GM21367 (cell line): Measurements from ENCODE around the gene TDRD7.

ENCODE experiments used
- ATAC-seq: cut with Tn5 transposase; IDR thresholded peaks from one replicate; pipeline ENCODE4 v1.9.1; 2021; ENCODE audit not compliant: unreplicated experiment

Gene TDRD7

DNA sequence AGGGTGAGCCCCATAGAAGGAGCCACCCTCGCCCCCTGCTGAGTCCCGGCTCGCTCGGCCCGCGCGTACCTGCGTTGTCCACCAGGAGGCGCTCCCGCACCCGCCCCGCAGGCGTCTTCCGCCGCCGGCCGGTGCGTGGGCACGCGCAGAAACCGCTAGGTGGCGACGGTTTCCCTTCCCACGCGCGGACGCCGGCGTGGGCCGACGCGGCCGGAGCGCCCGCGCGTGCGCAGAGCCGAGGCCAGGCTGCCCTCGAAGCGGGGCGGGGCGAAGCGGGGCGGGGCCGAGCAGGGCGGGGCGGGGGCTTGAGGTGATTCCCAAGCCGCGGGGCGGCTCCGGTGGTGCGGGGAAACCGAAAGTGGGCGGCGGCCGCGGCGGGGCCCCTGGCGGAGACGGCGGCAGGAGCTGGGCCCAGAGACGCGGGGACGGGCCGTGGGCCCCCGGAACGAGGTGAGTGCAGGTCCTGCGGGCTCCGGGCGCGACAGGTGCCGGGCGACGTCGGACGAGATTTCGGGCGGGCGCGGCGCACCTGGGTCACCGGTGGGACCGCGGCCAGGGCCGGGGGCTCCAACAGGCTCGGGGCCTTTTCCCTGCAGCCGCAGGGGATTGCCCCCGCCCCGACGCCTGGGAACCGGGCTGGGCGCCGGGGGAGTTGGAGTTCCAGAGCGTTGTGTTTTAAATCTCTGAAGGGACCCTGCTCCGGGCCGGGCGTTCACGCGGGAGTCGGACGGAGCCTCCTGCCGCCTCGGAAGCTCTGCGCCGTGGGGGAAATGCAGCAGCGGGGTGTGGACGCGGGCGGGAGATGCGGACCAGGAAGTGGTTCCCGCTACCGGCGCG is at the start of gene TDRD7:
Gene TDRD7 (plus strand): TSS at position 308 of the 837 bp plus-strand sequence. CDS start 16,370 bp downstream, outside the sequence.
- ATAC-seq: peak; percentile 71

DNA sequence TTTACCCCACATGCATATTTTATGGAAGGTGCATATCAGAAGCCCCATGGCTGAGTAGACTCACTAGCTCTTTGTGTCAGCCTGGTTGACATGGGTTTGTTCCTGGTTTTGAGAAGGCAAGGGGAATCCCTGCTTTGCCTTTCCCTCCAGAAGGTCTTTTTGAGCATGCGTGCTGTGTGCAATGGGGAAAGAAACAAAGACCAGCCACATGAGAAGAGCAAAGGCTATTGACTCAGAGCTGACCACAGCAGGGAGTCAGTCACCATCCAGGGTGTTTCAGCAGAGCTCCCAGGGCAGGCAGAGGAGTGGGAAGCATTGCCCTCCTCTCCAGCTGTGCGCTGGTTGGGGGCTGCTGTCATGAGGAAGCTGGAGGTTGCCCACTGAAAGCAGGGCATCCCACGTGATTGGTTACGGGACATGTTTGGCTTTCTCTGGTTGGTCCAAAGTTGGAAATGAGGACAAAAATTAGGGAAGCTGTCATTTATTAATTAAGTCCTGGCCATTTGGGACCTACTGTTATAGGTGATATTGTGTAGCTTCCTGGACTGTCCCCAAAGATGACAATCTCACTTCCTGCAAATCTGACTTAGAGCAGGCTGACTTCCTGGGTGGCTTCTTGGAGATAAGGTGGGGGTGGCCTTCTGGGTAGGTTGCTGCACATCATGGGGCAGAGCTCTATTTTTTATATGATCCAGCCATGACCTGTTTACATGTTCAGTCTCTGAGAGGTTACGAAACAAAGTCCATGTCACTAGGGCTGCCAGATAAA is 48.9 kb upstream of the TDRD7 start:
- no peak for ATAC-seq

DNA sequence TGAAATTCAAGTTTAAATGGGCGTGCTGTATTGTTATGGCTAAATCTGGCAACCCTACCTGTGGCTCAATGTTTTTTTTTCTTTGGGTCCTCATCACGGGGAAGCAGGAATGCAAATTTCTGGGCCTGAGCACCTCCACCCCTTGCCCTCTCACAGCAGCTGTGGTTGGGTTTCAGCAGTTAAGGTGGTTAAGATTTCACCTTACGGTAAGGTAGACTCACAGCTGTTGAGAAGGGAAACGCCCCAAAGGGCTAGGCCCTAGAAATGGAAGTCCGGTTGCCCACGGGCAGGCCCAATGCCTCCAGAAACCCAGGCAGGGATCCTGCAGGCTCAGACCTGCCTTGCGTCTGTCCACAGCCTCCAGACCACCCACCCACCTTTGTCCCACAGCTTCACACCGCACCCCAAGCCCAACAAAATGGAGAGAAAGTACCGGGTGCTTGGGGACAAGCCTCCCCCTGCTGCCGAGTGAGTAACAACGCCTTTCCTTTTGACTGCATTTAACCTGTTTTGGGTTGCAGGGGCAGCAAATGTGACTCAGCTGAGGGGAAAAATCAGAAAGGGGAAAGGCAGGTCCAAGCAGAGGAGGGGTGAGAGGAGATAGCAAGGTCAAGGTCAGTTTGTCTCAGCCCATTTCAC is 48.1 kb upstream of the TDRD7 start:
- ATAC-seq: no peak

DNA sequence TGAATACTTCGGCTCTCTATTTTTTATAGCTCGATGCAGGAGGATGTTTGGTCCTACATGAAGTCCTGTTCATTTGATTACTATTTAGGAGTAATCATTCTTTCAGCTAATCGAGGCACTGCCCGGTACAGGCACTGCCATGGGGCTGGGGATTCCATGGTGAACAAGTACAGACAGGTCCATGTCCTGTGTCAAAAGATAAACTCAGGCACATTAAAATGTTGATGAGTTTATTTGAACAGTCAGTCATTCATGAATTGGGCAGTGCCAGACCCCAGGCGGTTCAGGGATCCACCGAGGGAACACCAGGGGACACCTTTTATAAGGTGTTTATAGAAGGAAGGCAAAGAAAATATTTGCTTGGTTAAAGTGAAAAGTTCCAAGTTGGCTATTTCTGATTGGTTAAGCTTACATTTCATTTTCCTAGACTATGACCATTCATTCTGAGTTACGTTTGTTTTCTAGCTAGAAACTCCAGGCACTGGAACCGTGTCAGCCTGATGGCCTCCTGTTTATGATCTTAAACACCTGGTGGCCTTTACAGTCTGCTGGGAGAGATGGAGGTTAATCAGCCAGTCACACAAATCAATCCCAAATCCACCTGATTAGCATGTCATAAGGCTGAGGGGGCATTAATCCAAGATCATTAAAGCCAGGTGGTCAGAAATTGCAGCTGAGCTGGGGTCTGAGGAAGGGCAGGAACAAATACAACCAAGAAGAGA is 47.0 kb upstream of the TDRD7 start:
- ATAC-seq: no peak

GRCh38 chr9:97365634-97366033 is 46.3 kb upstream of the TDRD7 start:
- no peak for ATAC-seq

DNA sequence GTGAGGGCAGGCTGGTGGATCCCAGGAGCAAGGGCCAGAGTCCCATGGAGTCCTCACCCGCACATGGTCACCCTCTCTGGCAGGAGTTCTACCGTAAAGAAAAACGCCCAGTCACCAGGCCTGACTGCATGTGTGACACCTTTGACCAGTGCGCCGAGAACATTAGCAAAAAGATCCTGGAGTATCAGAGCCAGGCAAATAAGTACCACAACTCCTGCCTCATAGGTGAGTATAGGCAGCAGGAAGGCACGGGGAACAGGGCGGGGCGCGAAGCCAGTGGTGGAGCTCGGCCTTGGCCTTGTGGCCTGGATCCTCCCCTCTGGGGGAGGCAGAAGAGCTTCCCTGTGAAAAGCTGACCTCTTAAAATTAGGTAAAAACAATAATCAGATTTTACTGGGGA is 45.4 kb upstream of the TDRD7 start:
- ATAC-seq: no peak

DNA sequence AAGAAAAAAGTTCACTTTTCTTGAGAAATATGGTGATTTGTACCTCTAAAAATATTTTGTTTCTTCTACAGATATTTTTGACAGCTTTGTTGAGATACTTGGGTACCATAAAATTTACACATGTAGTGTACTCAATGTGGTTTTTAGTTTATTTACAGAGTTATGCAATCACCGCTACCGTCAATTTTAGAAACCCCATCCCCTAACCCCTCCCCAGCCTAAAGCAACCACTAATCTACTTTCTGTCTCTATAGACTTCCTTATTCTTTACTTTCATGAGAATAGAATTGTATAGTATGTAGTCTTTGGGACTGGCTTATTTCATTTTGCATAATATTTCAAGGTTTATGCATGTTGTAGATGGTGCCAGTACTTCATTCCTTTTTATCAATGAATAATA is 45.0 kb upstream of the TDRD7 start:
- ATAC-seq: no peak

DNA sequence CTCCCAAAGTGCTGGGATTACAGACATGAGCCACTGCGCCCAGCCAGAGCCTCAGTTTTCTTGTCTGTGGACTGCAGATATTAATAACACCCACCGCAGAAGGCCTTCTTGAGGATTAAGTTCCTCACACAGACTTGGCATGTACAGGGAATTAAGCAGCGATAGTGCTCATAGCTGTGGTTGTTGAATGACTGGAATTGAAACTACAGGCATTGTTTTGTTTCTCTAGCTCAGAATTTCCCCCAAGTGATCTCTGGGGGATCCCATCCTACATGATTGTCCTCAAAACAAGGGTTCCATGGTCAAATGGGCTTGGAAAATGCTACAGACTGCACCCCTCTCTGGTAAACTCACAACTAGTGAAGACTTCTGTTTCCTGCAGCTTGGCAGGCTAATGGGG is 44.2 kb upstream of the TDRD7 start:
- no peak for ATAC-seq

GRCh38 chr9:97368964-97369363 is 42.9 kb upstream of the TDRD7 start:
- no peak for ATAC-seq

DNA sequence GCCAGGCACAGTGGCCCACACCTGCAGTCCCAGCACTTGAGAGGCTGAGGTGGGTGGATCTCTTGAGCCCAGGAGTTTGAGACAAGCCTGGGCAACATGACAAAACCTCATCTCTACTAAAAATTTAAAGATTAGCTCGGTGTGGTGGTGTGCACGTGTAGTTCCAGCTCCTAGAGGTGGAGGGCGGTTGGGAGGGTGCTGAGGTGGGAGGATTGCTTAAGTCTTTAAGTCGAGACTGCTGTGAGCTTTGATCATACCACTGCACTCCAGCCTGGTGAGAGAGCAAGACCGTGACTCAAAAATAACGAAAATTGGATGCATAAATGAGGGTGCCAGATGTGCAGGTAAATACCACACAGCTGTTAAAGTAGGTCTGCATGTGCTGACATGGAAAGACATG is 39.3 kb upstream of the TDRD7 start:
- ATAC-seq: no peak

DNA sequence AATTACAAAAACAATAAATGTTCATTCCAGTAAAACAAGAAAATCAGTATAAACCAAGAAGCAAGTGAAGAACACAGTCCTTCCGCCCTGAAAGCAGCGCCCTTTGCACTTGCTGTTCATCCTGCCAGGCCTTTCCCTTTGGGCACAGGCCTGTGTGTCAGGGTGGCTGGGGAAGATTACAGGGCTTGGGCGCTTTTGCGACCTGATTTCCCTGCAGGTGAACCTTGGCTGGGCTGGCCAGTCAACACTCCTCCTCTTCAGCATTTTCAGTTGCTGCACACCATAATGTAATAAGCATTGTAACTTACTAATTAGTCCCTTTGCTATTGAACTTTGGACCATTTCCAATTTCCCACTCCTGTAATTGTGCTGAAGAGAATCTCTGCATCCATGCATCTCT is 38.6 kb upstream of the TDRD7 start:
- ATAC-seq: no peak

- ATAC-seq: no peak
Measured at GRCh38 chr9:97374811-97375210, 37.1 kb upstream of the TDRD7 start.

GRCh38 chr9:97376902-97377301 is 35.0 kb upstream of the TDRD7 start:
- no peak for ATAC-seq

DNA sequence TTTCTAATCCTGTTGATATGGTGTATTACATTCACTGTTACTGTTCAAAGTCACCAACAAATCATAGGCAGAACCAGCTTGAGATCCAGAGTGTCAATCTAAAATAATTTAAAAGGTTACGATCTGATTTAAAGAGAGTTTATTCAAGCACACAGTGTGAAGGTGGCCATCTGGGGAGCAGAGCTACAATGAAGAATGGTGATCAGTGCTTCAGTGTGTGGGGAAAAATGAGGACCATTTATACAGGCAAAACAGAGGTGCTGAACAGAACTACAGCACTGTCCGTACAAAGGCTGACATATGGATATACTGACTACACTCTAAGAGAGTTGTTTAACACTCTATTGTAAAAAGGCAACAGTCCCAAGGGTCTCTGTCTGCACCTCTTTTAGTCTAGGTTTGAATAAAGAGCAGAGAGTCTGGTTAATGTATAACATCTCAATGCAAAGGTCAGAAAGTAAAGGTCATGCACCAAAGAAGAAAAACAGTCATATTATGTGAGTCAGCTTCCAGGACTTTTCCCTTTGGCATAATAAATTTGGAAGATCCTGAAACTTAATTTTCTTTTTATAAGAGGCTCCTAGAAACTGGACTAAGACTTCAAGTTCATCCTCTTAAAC is 29.7 kb upstream of the TDRD7 start:
- no peak for ATAC-seq

DNA sequence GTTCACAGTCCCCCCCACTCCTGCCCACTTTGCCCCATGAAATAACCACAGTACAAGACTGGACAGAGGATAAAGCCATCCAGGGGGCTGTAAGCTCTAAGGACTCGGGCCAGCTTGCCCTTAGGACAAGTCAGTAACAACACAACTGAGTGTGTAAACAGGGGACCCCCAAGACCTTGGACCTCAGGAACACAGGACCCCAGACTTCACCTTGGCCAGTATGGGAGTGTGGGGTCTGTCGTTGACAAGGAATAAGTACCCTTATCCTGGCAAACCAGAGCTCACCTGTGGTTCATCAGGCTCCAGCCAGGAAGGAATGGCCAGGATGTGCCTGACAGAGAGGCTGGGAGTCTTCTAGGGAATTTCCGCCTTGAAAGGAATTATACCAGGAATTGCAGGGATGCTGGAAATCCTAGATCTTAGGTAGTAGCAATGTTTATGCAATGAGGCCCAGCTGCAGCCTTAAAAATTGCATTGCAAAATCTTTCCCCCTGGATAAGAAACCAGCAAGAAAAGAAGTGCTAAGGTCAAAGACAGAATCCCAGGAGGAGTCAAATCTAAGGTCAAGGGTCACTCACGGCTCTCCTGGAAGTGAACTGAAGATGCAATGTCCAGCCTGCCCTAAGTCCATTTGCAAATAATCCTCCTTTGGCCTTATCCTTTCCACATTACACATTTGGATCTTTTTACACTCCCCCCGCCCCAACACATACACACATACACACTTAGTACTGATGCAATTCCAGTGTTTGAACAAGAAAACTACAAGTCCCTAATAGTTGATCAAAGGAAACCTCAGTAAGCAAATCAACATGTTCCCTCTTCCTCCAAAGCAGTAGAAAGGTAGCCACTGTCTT is 27.3 kb upstream of the TDRD7 start:
- no peak for ATAC-seq

DNA sequence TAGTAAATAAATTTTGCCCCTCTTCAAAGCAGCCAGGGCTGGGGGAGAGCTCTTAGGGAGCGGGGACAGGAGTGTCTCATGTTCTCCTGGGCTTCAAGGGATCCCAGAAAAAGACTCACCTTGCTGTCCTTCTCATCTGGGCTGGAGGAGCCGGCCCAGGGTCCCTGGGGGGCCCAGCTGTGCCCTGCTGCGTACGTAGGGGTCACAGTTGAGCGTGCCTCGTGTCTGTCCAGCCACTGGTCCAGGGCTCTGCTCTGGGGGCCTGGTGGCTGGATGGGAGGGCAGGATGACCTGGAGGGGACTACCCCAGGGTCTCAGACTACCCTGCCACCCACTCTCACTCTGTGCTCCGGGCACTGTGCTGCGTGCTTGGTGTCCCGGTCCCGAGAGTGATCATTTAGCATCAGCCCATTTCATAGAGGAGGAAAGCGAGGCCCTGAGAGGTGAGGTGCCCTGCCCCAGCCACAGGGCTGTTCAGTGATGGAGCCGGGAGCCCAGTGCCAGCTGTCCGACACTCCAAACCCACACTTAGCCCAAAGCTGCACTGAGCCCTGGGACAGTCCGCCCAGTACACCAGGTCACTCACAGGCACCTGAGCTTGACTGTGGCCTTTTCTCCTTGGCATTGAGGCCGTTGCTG is 26.2 kb upstream of the TDRD7 start:
- ATAC-seq: no peak

GRCh38 chr9:97386265-97386633 is 25.6 kb upstream of the TDRD7 start:
- ATAC-seq: no peak

- no peak for ATAC-seq
Measured at GRCh38 chr9:97386733-97387503, 25.0 kb upstream of the TDRD7 start.

GRCh38 chr9:97387504-97387886 is 24.4 kb upstream of the TDRD7 start:
- ATAC-seq: no peak
